ENCODE data around the gene RBM26.

The RBM26 gene

GRCh38 chr13:79271616-79272015, 134.4 kb downstream of the RBM26 start:
- no peak for DNase-seq

GRCh38 chr13:79270859-79271258, 135.2 kb downstream of the RBM26 start:
- no peak for DNase-seq
